ENCODE measurements around the gene RNF187.

RNF187 gene

DNA sequence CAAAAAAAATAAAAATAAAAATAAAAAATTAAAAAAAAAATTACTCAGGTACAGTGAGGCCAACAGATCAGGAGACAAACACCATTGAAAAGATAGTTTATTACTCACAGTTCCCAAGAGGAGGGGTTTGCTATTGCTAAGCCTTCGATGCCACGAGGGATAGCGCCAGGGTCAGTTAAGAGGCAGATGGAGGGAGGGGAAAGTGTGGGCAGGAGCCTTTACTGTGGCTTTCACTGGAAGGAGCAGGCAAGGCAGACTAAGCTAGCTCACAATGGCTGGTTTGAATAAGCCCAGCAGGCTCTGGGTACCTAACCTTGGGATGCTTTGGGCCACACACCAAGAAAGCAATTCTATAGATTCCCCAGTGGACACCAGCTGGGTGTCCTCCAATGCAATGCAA, 12.7 kb upstream of the RNF187 start:
- no peak for DNase-seq (ENCODE audit: extremely low read depth, low read depth)
- TF ChIP-seq, protein P1, sequence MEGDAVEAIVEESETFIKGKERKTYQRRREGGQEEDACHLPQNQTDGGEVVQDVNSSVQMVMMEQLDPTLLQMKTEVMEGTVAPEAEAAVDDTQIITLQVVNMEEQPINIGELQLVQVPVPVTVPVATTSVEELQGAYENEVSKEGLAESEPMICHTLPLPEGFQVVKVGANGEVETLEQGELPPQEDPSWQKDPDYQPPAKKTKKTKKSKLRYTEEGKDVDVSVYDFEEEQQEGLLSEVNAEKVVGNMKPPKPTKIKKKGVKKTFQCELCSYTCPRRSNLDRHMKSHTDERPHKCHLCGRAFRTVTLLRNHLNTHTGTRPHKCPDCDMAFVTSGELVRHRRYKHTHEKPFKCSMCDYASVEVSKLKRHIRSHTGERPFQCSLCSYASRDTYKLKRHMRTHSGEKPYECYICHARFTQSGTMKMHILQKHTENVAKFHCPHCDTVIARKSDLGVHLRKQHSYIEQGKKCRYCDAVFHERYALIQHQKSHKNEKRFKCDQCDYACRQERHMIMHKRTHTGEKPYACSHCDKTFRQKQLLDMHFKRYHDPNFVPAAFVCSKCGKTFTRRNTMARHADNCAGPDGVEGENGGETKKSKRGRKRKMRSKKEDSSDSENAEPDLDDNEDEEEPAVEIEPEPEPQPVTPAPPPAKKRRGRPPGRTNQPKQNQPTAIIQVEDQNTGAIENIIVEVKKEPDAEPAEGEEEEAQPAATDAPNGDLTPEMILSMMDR (IDR thresholded peaks at IDR 0.05; ENCODE audit: low read depth, low read length, missing control alignments), result no peak
- no peak overlapping the region for H3K4me3 ChIP-seq (replicated peaks; ENCODE audit: low read depth, low read length)

DNA sequence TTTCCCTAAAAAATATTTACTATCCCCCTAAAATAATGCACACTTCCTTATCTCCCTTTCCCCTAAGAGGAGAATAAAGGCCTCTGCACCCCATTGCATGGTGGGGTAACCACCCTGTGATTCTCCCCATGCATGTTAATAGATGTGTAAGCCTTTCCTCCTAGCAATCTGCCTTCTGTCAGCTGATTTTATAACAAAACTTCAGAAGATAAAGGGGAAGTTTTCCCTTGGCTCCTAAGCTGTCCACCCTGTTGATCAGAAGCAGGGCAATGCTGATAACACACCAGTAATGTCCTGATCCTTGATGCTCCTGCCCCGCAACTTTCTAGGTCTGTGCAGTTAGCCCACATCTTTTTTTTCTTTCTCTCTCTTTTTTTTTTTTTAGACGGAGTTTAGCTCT, 11.4 kb upstream of the RNF187 start:
- H3K4me3 ChIP-seq (replicated peaks; ENCODE audit: low read depth, low read length), result no peak overlapping the region
- TF ChIP-seq, protein P1 (IDR thresholded peaks at IDR 0.05; ENCODE audit: low read depth, low read length, missing control alignments), result no peak
- no peak for DNase-seq (ENCODE audit: extremely low read depth, low read depth)

DNA sequence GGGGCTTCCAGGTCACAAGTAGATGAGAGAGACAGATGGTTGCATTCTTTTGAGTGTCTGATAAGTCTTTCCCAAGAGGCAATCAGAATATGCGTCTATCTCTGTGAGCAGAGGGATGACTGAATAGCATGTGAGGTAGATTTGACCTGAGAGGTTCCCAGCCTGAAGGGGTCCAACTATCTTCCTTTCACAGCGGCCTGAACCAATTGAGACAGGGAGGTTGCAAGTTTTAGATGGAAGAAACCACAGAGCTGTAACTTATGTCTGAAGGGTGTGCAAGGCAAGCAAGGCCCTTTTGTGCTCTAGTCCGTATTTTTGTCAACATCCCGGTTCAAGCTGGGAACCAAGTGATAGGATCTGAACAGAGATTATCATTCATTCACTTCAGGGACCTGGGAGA, 9.9 kb upstream of the RNF187 start:
- no peak for DNase-seq (ENCODE audit: extremely low read depth, low read depth)
- H3K4me3 ChIP-seq (replicated peaks; ENCODE audit: low read depth, low read length), result no peak overlapping the region
- TF ChIP-seq, protein P1 (IDR thresholded peaks at IDR 0.05; ENCODE audit: low read depth, low read length, missing control alignments), result no peak

GRCh38 chr1:228478326-228478725, 8.9 kb upstream of the RNF187 start:
- no peak for DNase-seq (ENCODE audit: extremely low read depth, low read depth)
- H3K4me3 ChIP-seq (replicated peaks; ENCODE audit: low read depth, low read length), result no peak overlapping the region

GRCh38 chr1:228478912-228479711, 8.1 kb upstream of the RNF187 start:
- no peak for DNase-seq (ENCODE audit: extremely low read depth, low read depth)
- no peak overlapping the region for H3K4me3 ChIP-seq (replicated peaks; ENCODE audit: low read depth, low read length)
- TF ChIP-seq, protein P1 (IDR thresholded peaks at IDR 0.05; ENCODE audit: low read depth, low read length, missing control alignments), result no peak

More at GRCh38 chr1:228478326-228478725, 8.9 kb upstream of the RNF187 start:
- TF ChIP-seq, protein P1 (IDR thresholded peaks at IDR 0.05; ENCODE audit: low read depth, low read length, missing control alignments), result no peak

- TF ChIP-seq, protein P1 (IDR thresholded peaks at IDR 0.05; ENCODE audit: low read depth, low read length, missing control alignments), result no peak
- H3K4me3 ChIP-seq (replicated peaks; ENCODE audit: low read depth, low read length), result no peak overlapping the region
- no peak for DNase-seq (ENCODE audit: extremely low read depth, low read depth)
Measured at GRCh38 chr1:228483789-228484188, 3.4 kb upstream of the RNF187 start.
